Germinal center (tissue), 1 donor: ENCODE measurements around the gene HAUS3.
"Not testable (repeated sequence)": the region's sequence is repeated elsewhere in the genome, so short reads cannot be mapped to it uniquely, and the experiment has no call there.

Experiments used
- DNase-seq: peaks from one replicate; pipeline ENCODE4 v3.0.0; 2012; ENCODE audit warnings: mixed read lengths, low spot score

Gene HAUS3

GRCh38 chr4:2220016-2220630 is 21.8 kb downstream of the HAUS3 start:
- peak; percentile 69 for DNase-seq

DNA sequence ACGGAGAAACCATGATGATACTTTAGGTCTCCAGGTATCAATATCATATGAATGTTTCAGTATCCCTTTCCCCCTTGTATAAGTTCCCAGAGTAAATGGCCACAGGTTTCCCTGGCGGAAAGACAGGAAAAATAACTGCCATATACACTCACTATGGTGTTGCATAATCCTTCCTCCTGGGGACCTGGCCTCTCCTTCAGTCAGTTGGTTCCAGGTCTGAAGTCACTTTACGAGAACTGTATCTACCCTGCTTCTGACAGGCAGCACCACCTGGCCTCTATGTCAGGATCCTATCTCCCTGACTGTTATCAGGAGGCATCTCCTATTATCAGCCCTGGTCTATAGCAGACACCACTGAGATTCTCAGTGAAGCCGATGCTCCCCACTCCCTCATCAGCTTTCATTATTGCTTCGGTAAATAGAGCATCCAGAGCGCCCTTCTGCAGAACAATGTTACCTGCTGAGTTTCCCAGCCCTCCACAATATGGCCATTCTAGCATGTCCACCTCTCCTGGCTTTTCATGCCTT is 22.6 kb downstream of the HAUS3 start:
- DNase-seq = no peak

GRCh38 chr4:2218436-2218835 is 23.5 kb downstream of the HAUS3 start:
- no peak for DNase-seq

GRCh38 chr4:2217726-2218125 is 24.2 kb downstream of the HAUS3 start:
- DNase-seq = no peak

DNA sequence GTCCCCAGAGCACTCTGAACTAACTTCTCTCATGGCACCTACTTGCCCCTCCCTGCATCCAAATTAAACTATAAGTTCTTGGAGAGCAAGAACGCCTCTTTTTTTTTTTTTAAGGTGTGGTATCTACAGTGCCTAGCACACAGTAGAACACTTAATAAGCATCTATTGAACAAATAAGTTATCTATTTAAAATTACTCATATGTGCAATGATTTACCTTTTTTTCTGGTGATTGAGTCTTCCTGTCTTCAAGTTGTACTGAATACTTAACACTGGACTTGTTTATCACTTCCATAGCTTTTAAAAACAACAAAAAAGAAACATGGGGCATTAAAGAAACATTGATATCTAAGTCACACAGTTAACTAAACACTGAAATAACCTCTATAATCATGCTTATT is 29.1 kb downstream of the HAUS3 start:
- DNase-seq = no peak

DNA sequence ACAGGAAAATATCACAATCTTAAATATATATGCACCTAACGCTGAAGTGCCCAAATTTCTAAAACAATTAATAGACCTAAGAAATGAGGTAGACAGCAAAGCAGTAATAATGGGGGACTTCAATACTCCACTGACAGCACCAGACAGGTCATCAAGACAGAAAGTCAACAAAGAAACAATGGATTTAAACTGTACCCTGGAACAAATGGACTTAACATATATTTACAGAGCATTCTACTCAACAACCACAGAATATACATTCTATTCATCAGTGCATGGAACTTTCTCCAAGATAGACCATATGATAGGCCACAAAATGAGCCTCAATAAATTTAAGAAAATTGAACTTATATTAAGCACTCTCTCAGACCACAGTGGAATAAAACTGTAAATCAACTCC is 39.1 kb downstream of the HAUS3 start:
- DNase-seq = not testable (repeated sequence)

DNA sequence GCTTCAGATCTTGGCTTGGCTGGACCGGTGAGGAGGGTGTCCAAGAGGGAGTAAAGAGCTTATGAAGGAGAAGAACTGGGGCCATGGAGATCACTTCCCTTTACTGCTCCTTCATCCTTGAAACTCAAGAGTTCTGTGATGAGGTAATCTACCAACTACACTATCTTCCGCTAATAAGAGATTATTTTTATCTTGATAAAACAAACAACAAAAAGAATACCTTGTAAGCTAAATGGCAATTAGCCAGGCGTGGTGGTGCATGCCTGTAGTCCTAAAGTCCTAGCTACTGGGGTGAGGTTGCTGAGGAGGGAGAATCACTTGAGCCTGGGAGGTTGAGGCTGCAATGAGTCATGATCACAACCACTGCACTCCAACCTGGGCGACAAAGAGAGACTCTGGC is 47.4 kb downstream of the HAUS3 start:
- no peak for DNase-seq

DNA sequence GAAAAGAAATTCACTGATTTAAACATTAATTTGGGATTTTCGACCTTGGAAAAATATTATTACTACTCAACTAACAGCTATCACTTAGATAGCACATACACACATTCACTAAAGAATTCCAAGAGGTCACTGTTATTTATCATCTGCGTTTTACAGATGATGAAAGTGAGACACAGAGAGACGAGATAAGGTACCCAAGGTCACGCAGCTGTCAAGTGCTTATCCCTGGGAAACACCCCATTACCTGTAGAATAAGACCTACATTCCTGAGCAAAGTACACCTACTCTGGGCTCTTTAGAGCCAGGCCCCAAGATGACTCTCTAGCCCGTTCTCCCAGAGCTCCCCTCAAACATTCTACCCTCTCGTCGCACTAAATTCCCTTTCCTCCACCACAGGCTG is 48.6 kb downstream of the HAUS3 start:
- no peak for DNase-seq

GRCh38 chr4:2186865-2187172 is 55.1 kb downstream of the HAUS3 start:
- DNase-seq = no peak

- no peak for DNase-seq
Observed at GRCh38 chr4:2186133-2186864, 55.6 kb downstream of the HAUS3 start.

GRCh38 chr4:2183394-2183793 is 58.5 kb downstream of the HAUS3 start:
- no peak for DNase-seq

DNA sequence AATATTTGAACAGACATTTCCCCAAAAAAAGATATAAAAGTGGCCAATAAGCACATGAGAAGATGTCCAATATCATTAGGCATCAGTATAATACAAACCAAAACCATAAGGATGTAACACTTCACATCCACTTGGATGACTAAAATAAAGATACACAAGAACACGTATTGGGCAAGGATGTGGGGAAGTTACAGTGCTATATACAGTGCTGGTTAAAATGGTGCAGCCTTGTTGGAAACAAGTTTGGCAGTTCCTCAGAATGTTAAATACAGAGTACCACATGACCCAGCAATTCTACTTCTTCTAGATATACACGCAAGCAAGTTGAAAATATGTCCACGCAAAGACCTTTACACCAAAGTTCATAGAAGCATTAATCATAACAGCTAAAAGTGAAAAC is 58.9 kb downstream of the HAUS3 start:
- DNase-seq = no peak

DNA sequence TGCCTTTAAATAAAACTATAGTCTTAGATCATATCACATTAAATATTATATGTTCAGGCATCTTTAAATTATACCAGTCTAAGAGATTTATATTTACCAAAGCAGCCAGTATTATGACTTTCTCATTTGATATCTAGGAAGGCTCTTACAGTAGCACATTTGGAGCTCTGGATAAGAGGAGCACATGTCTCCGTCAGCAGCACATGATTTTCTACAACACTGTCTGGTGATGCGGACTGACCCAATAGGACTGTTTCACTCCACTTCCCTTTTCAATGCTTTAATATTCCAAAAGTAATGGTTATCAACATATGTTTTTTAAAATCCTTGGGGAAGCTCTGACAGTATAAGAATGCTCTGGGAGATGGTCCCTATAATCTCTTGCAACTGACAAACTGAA is 61.5 kb downstream of the HAUS3 start:
- DNase-seq = no peak

GRCh38 chr4:2179717-2180116 is 62.2 kb downstream of the HAUS3 start:
- no peak for DNase-seq

- no peak for DNase-seq
Observed at GRCh38 chr4:2178986-2179385, 62.9 kb downstream of the HAUS3 start.
